Activated CD4-positive, alpha-beta T cell treated with anti-CD3 and anti-CD28 coated beads, Interleukin-2, amount 10 ng/mL, durations not matched to agents 7 days and 5 days (primary cell): ENCODE results near the gene JAKMIP1. TPM values are rescaled to one million over a fixed set of nuclear protein-coding genes. Genes with fewer than 3 reads are reported as not detected.

ENCODE experiments used
- CTCF ChIA-PET: fragments of 350-600 bp; sonication (Branson Sonifier 250); formaldehyde crosslinking; loops from one replicate; lab custom pipeline; 2021; ENCODE audit warnings: antibody characterized with exemption; lab: Charles Lee
- POLR2A ChIA-PET: fragments of 350-600 bp; sonication (Branson Sonifier 250); formaldehyde crosslinking; loops from one replicate; lab custom pipeline; 2021; ENCODE audit warnings: antibody characterized with exemption; lab: Charles Lee
- DNase-seq: peaks from one replicate; pipeline ENCODE4 v3.0.0-alpha.2; 2020
- H3K27ac Mint-ChIP-seq: one replicate; pipeline ENCODE4 v1.8.0; 2021; ENCODE audit warnings: mild to moderate bottlenecking, moderate library complexity, mixed read lengths
- H3K27me3 Mint-ChIP-seq: one replicate; pipeline ENCODE4 v1.8.0; 2021; ENCODE audit warnings: mixed read lengths
- H3K36me3 Mint-ChIP-seq: one replicate; pipeline ENCODE4 v1.8.0; 2021; ENCODE audit warnings: low read depth, mixed read lengths
- H3K4me1 Mint-ChIP-seq: one replicate; pipeline ENCODE4 v1.8.0; 2021; ENCODE audit warnings: mixed read lengths
- H3K4me3 Mint-ChIP-seq: one replicate; pipeline ENCODE4 v1.8.0; 2021; ENCODE audit warnings: mild to moderate bottlenecking, moderate library complexity, mixed read lengths
- H3K9me3 Mint-ChIP-seq: one replicate; pipeline ENCODE4 v1.8.0; 2021; ENCODE audit warnings: mixed read lengths
- total RNA-seq, 2 experiments: library from RNA; stranded (reverse); gene quantifications; one replicate each; pipeline ENCODE4 v1.2.3, GENCODE V29; 2021

JAKMIP1 gene
- total RNA-seq, 2 experiments from 2014 or later: 9.6 to 10.9 TPM

DNA sequence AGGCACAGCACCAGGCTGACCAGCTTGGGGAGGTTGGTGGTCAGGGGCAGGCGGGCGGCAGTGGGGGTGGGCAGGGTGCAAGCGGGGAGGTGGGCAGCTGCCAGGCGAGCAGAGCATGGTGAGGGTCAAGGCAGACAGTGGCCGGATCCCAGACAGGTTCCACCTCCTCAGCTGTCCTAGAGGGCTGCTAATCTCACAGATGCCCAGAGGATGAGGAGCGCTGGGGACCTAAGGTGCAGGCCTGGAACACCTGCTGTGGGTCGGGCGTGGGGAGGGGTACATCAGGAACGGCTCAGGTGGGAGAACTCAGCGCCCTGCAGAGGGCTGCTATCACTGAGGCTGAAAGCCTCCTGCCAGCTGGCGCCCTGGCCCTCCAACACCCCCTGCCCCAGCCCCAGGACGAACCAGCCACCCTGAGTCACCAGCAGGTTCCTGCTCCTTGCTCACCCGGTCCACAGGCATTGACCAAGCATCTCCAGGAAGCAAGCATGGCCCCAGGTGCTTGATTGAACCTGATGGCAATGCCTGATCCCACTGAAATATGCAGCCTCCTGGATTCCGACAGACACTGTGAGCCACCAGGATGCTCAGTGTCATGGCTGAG lies 153.7 kb downstream of the JAKMIP1 start:
- no peaks in the 10 kb centered on the region for H3K9me3 Mint-ChIP-seq
- DNase-seq: no peak
- H3K27ac Mint-ChIP-seq: no peak overlapping the region
- ChIA-PET CTCF (no interaction called here), POLR2A (no interaction called here)
- peaks cover 22% of the 10 kb centered on the region for H3K4me1 Mint-ChIP-seq
- H3K27me3 Mint-ChIP-seq: no peaks in the 10 kb centered on the region
- no peak overlapping the region for H3K4me3 Mint-ChIP-seq
- no peaks in the 10 kb centered on the region for H3K36me3 Mint-ChIP-seq

DNA sequence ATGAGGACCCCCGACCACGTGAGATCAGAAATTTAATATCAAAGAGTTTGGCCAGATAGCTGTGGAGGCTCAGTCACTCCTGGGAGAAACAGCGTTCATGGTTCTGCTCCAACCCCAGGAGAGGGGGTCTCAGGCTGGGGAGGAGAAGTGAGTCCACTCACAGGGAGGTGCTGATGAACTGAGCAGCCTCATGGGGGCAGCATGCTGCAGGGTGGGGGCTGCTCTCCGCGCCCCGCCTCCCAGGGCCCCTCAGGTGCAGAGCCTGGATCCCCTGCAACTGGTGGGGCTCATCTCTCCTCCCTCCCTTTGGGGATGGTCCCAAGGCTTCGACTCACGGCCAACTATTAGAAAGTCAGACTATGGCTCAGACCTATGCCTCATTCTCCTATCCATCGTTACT lies 155.5 kb downstream of the JAKMIP1 start:
- no peaks in the 10 kb centered on the region for H3K9me3 Mint-ChIP-seq
- no peaks in the 10 kb centered on the region for H3K36me3 Mint-ChIP-seq
- POLR2A ChIA-PET: no interaction called here
- no peak for DNase-seq
- H3K27ac Mint-ChIP-seq: no peak overlapping the region
- H3K27me3 Mint-ChIP-seq: no peaks in the 10 kb centered on the region
- no peak overlapping the region for H3K4me3 Mint-ChIP-seq
- CTCF ChIA-PET: no interaction called here
- H3K4me1 Mint-ChIP-seq: peaks cover 28% of the 10 kb centered on the region

DNA sequence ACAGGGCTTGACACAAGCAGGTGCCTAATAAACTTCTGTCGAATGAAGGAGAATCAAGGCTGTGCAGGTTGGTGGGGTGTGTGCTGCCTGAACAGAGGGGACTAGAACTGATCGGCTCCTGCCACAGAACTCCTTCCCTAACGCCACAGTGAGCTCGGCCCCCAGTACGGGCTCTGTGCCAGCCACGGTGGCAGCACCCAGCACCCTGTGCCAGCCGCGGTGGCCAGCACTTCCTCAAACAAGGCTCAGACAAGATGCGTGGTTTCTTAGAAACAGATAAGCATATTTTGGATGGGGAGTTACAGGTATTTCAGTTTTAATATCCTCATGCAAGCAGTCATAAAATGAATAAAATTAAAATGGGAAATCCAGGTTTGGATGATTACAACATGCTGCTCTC lies 156.1 kb downstream of the JAKMIP1 start:
- no peaks in the 10 kb centered on the region for H3K27me3 Mint-ChIP-seq
- ChIA-PET POLR2A (no interaction called here), CTCF (no interaction called here)

DNA sequence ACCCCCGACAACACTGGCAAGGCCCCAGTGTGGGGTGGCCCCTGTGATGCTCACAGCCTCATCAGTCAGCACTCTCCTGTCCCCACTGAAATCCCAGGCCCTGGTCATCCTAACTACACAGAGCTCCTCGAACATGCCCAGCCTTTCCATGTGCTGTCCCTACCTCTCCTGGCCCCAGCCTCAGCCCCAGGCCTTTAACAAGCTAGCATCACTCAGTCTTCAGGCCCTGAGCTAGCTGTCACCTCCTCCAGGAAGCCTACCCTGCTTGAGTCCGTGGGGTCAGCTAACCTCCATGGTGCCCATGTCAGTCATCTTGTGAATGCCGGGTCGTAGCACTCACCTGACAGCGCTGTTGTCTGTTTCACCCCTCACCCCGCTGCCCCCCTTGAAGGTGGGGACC lies 156.5 kb downstream of the JAKMIP1 start:
- Mint-ChIP-seq H3K27ac (no peak overlapping the region), H3K4me3 (no peak overlapping the region), H3K27me3 (no peaks in the 10 kb centered on the region), H3K4me1 (peaks cover 28% of the 10 kb centered on the region), H3K36me3 (no peaks in the 10 kb centered on the region), H3K9me3 (no peaks in the 10 kb centered on the region)
- CTCF ChIA-PET: no interaction called here
- POLR2A ChIA-PET: no interaction called here
- DNase-seq: no peak

More for the DNA sequence above, 156.1 kb downstream of the JAKMIP1 start:
- no peaks in the 10 kb centered on the region for H3K36me3 Mint-ChIP-seq
- no peak for DNase-seq
- no peak overlapping the region for H3K27ac Mint-ChIP-seq
- no peaks in the 10 kb centered on the region for H3K9me3 Mint-ChIP-seq
- H3K4me1 Mint-ChIP-seq: peaks cover 28% of the 10 kb centered on the region
- H3K4me3 Mint-ChIP-seq: no peak overlapping the region

DNA sequence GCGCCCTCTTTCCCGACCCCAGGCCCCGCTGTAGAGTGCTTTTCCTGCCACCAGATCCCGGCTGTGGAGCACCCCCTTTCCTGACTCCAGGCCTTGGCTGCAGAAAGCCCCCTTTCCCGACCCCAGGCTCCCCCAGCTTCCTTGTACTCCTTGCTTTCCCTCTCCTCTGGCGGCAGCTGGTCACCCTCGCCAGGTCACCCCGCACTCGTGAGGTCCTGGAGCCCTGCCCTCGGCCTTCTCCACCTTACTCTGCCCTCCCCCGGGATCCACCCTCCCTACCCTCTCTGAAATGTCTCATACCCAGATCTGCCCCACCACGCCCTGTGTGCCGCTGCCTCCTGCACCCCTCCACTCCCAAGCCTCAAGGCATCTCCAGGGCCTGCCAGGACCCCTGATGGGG lies 157.2 kb downstream of the JAKMIP1 start:
- Mint-ChIP-seq H3K4me1 (peaks cover 23% of the 10 kb centered on the region), H3K27me3 (no peaks in the 10 kb centered on the region), H3K36me3 (no peaks in the 10 kb centered on the region), H3K4me3 (no peak overlapping the region), H3K9me3 (no peaks in the 10 kb centered on the region), H3K27ac (no peak overlapping the region)
- ChIA-PET POLR2A (no interaction called here), CTCF (interaction anchor here (0.5 kb wide), 1 partner anchor 20 kb away, joined by 3 read pairs; no protein-coding TSS in a partner anchor)
- DNase-seq: no peak

DNA sequence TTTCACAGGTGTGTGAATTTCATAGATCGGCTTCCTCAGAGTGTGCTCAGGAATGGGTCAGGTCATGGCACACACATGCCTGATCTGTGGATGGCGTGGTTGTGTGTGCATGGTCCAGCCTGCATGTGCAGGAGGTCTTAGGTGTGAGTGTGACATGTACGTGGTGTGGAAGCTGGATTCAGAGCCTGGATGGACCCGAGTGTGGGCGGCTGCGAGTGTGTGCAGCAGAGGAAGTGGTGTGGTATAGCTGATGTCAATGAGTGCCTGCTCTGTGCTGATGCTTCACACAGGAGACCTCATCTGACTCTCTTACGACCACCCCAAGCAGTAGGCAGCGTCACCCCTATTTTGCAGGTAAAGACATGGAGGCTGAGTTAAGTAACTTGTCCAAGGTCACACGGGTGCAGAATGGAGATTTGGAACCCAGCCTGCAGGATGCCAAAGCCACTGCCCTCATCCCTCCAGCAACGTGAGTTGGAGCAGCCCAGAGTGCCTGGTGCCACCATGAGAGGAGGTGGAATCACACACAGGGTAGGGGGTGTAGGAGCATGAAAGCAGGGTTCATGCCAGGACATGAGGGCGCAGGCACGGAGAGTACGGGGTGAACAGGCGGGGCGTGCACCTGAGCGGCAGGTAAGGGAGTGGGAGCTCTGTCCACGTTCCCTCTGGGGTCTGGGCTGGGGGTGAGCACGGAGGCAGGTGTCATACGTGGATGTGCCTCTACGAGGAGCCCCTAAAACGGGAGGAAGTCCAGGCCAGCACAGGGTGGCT lies 157.9 kb downstream of the JAKMIP1 start:
- Mint-ChIP-seq H3K9me3 (no peaks in the 10 kb centered on the region), H3K36me3 (no peaks in the 10 kb centered on the region), H3K27me3 (no peaks in the 10 kb centered on the region), H3K4me3 (no peak overlapping the region), H3K4me1 (peaks cover 22% of the 10 kb centered on the region), H3K27ac (no peak overlapping the region)
- ChIA-PET POLR2A (interaction anchor here (0.6 kb wide), 1 partner anchor 299 kb away, joined by 5 read pairs; no protein-coding TSS in a partner anchor), CTCF (interaction anchor here (0.7 kb wide), 1 partner anchor 72 kb away, joined by 3 read pairs; no protein-coding TSS in a partner anchor)
- DNase-seq: no peak

DNA sequence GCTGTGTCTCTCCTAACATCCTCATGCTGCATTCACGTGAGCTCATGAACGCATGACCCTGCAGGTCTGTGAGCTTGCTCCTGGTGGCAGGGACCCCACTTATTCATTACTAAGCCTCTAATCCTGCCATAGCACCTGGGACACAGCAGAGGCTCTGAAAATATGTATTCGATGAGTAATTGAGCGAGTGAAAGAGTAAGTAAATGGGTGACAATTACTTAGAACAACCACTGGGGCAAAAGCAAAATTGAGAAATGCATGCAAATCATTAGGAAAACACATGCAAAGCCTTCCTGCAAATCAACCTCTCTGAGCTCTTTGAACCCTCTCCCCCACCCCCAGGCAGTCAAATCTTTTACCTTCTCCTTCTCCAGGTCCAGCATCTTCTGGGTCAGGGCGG lies 158.5 kb downstream of the JAKMIP1 start:
- no peaks in the 10 kb centered on the region for H3K9me3 Mint-ChIP-seq
- POLR2A ChIA-PET: no interaction called here

DNA sequence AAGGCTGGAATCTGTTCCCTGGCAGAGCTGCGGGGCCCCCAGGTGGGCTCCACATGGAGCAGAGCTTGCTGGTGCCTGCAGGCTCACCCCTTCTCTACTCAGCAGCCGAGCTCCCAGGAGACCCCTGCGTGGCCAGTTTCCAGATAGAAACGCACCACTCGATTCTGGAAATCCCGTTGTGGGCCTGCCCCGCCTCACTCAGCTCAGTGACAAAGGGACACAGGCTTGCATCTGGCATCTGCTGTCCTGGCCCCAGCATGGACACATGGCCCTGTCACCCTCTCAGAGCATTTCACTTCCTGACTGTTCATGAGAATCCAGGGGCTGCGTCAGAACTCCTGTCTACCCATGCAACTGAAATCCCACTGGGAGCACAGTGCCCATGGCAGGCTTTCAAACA lies 161.6 kb downstream of the JAKMIP1 start:
- H3K27ac Mint-ChIP-seq: no peak overlapping the region

More for the DNA sequence above, 158.5 kb downstream of the JAKMIP1 start:
- CTCF ChIA-PET: interaction anchor here (0.7 kb wide), 1 partner anchor 72 kb away, joined by 3 read pairs; no protein-coding TSS in a partner anchor
- no peak for DNase-seq
- H3K27ac Mint-ChIP-seq: no peak overlapping the region
- H3K36me3 Mint-ChIP-seq: no peaks in the 10 kb centered on the region
- peaks cover 22% of the 10 kb centered on the region for H3K4me1 Mint-ChIP-seq
- no peaks in the 10 kb centered on the region for H3K27me3 Mint-ChIP-seq
- no peak overlapping the region for H3K4me3 Mint-ChIP-seq

DNA sequence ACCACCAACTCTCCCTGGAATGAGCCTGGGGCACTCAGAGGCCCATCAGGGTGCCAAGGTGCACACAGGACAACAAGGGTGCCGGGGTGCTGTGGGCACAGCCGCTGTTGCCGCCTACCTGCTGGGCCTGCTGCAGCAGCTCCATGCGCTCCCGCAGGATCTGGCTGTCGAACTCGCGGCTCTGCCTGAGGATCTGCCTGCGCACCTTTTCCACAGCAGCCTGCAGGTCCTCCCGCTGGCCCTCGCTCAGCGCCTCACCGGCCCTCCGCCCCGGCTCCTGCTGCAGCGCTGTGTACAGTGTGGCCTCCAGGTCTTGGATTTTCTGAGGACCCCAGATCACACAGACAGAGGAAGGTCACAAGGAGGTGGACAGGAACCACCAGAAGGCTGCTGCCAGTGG lies 164.6 kb downstream of the JAKMIP1 start:
- no peaks in the 10 kb centered on the region for H3K27me3 Mint-ChIP-seq
- no peaks in the 10 kb centered on the region for H3K9me3 Mint-ChIP-seq
- ChIA-PET CTCF (no interaction called here), POLR2A (no interaction called here)
- no peak for DNase-seq
- H3K27ac Mint-ChIP-seq: no peak overlapping the region
- no peaks in the 10 kb centered on the region for H3K36me3 Mint-ChIP-seq
- H3K4me3 Mint-ChIP-seq: no peak overlapping the region
- no peaks in the 10 kb centered on the region for H3K4me1 Mint-ChIP-seq

More for the DNA sequence above, 161.6 kb downstream of the JAKMIP1 start:
- Mint-ChIP-seq H3K4me1 (peaks cover 16% of the 10 kb centered on the region), H3K4me3 (no peak overlapping the region), H3K27me3 (no peaks in the 10 kb centered on the region), H3K36me3 (no peaks in the 10 kb centered on the region), H3K9me3 (no peaks in the 10 kb centered on the region)
- DNase-seq: no peak
- ChIA-PET CTCF (no interaction called here), POLR2A (no interaction called here)

DNA sequence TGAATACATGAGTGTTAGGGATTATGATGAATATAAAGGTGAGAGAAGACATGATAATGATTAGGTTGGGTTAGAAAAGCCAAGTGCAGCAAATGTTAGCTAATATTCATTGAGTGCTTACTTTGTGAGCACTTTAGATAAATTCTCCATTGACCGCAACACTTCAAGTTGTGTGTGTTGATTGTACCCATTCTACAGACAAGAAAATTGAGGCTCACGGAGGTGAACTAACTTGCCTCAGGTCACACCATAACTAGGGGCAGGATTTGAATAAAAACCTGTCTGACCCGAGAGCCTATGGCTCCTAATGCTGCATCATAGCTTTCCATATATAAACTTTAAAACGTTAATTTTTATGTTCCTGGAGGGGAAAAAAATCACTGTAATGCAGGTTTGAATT lies 167.0 kb downstream of the JAKMIP1 start:
- no peak for DNase-seq
- ChIA-PET POLR2A (no interaction called here), CTCF (no interaction called here)
- Mint-ChIP-seq H3K27ac (no peak overlapping the region), H3K27me3 (no peaks in the 10 kb centered on the region), H3K4me3 (no peak overlapping the region), H3K9me3 (no peaks in the 10 kb centered on the region), H3K4me1 (no peaks in the 10 kb centered on the region), H3K36me3 (no peaks in the 10 kb centered on the region)

DNA sequence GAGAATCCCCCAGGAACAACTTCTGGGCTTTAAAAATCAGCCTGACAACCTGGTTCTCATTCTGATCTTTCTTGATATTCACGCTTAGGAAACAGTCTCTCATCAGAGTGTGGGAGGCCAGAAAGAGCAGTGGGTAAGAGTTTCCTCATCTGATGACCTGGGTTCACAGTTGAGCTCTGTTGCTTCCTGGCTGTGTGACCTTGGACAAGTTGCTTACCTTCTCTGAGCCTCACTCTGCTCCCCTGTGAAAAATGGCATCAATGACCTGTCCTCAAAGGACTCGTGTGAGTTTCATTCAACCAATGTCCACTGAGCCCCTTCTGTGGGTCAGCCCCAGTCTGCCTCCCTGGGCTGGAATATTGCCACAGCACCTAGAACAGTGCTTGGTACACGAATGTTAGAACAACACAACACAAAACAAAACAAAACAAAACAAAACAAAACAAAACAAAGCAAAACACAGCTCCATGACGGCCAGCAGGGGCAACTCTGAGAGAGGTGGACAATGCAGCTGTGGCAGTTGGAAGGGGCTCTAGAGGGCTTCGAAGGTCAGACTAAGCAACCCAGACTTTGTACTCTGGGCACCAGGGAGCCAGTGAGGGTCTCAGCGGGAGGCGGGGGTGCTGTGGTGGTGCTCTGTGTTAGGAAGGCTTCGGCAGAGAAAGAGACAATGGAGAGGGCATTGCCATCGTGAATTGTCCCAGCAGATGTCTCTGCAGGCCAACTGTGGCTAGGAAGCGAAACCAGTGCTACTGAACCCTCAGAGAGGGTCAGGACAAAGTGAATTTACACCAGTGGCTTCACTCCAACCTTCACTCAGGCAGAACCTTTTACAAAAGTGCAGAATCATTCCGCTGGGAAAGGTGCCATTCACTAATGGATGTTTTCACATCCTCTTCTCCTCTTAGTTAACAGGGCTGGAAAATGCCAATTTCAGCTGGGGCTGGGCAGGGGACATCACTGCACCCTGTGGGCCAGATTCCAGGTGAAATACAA lies 167.8 kb downstream of the JAKMIP1 start:
- H3K27me3 Mint-ChIP-seq: no peaks in the 10 kb centered on the region
- POLR2A ChIA-PET: no interaction called here
- no peak for DNase-seq
- no peak overlapping the region for H3K4me3 Mint-ChIP-seq
- CTCF ChIA-PET: no interaction called here
- no peaks in the 10 kb centered on the region for H3K36me3 Mint-ChIP-seq
- H3K4me1 Mint-ChIP-seq: no peaks in the 10 kb centered on the region
- H3K27ac Mint-ChIP-seq: no peak overlapping the region
- H3K9me3 Mint-ChIP-seq: no peaks in the 10 kb centered on the region

DNA sequence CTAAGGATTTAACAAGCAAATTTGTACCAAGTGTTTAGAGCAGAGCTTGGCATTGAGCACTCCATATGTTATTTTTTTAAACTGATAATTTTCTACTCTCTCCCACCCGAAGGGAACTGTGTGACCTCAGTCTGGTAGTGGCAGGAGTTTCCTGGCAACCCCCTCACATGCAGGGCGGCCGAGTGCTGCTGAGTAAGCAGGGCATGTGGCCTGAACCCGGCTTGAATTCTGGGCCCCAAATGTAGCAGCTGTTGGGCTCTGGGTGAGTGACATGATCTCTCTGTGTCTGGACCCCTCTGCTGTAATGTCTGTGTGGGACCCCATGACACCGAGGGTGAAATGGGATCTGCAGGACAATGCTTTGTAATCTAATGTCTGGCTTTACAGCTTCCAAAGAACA lies 168.5 kb downstream of the JAKMIP1 start:
- Mint-ChIP-seq H3K4me1 (no peaks in the 10 kb centered on the region), H3K9me3 (no peaks in the 10 kb centered on the region), H3K27ac (no peak overlapping the region), H3K4me3 (no peak overlapping the region), H3K27me3 (no peaks in the 10 kb centered on the region), H3K36me3 (no peaks in the 10 kb centered on the region)
- ChIA-PET CTCF (no interaction called here), POLR2A (no interaction called here)
- no peak for DNase-seq
